GM10266 (cell line): ENCODE results near the gene CDH12.

Source experiments
- DNase-seq: peaks from one replicate; pipeline ENCODE4 v3.0.0; 2012; ENCODE audit errors: extremely low spot score
- CTCF ChIP-seq: IDR thresholded peaks from 2 replicates; pipeline ENCODE4 v1.5.1; 2012; ENCODE audit warnings: mild to moderate bottlenecking, low read depth; ENCODE audit not compliant: control insufficient read depth, insufficient read depth; ENCODE audit errors: missing control alignments

Gene CDH12

DNA sequence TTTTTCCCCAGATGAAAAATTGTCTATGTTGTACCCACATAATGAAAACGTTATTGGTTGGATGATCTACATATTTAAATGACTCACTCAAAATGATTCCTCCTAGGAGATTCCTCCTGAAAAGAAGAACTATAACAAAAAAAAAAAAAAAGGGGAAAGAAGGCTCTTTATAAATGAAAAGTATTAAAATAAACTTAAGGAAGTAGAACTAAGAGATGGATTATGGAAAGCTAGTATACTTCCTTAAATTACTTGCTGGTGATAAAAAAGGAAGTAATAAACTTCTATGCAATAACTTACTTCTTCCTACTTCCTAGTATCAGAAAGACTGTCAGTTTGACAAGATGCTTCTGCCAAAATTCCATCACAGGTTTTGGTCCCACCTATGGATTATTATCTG, 1087.7 kb downstream of the CDH12 start:
- TF ChIP-seq CTCF: no peak
- no peak for DNase-seq

GRCh38 chr5:21739096-21739495, 1114.0 kb downstream of the CDH12 start:
- no peak for DNase-seq
- TF ChIP-seq CTCF: no peak

DNA sequence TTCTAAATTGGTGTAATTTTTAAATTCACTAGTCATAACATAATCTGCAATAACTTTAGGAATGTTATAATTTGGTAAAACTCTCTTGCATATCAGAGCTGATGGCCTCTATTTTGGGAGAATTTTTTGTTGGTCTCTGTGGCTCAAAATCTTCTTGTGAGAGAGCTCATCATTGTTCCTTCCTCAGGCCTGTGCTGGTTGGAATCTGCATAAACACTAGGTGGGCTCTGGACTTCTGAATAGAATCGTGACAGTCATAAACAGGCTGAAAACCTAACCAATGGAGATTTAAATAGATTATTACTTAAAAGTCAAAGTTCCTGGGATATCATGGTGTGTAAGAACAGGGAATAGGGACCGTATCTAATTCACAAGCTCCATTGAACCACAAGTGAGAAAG, 1129.6 kb downstream of the CDH12 start:
- no peak for DNase-seq
- no peak for TF ChIP-seq CTCF

GRCh38 chr5:21711866-21712758, 1141.0 kb downstream of the CDH12 start:
- no peak for DNase-seq
- no peak for TF ChIP-seq CTCF

DNA sequence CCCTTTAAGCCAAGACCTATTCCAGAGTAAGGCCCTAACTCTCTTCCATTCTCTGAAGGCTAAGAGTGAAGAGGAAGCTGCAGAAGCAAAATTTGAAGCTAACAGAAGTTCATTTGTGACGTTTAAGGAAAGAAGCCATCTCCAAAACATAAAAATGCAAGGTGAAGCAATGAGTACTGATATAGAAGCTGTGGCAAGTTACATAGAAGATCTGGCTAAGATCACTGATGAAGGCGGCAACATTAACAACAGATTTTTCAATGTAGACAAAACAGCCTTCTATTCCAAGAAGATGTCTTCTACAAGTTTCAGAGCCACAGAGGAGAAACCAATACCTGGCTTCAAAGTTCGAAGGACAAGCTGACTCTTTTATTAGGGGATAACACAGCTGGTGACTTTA, 1143.4 kb downstream of the CDH12 start:
- DNase-seq: no peak
- TF ChIP-seq CTCF: no peak

DNA sequence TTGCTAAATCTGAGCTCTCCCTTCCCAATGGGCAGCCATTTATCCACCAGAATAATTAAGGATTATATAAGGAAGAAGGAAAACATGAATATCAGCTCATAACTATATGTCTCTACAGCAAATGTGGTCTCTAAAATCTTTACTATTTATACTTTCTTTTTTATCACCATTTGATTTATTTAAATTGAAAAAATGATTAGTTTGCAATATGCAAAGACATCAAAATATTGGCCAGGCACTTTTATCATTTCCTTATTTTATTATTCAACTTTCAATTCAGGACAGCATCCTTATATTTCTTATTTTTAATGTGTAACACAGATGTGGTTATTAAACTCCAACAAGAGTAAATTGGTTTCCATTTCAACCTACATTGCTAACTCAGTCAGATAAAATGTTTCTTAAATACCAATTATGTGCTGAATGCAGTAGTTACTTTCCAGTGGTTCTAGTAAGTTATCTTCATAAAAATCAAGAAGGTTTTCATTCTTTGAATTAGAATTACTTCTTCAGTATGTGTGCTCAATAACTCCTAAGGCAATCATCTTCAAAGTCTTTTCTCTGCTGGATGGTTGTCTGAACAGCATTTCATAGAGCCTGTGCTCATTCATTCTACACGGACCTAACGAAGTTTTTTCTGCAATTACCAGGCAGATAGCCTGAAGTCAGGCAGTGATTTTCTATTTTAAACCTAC, 1148.0 kb downstream of the CDH12 start:
- no peak for TF ChIP-seq CTCF
- DNase-seq: no peak

GRCh38 chr5:21701317-21701716, 1151.8 kb downstream of the CDH12 start:
- TF ChIP-seq CTCF: no peak
- DNase-seq: no peak
